Measurements from ENCODE around the gene RNF149. TPM values are rescaled to one million over a fixed set of nuclear protein-coding genes. Genes with fewer than 3 reads are reported as not detected.
"Not testable (repeated sequence)": the region's sequence is repeated elsewhere in the genome, so short reads cannot be mapped to it uniquely, and the experiment has no call there.

Gene RNF149
- total RNA-seq, 2 donors from 2014 or later = 56.9 to 57.0 TPM

- ATAC-seq (peak; percentile 39), DNase-seq (no peak)
- intact Hi-C loops (cut with DNase I, micrococcal nuclease) = no loop called here
Measured at GRCh38 chr2:101267671-101268656, 40.5 kb downstream of the RNF149 start.

- intact Hi-C loops (cut with DNase I, micrococcal nuclease) = no loop called here
- ATAC-seq = peak; percentile 93
- DNase-seq = peak; percentile 76 to 89
Measured at GRCh38 chr2:101265893-101266499, 42.5 kb downstream of the RNF149 start.

GRCh38 chr2:101264360-101264939 lies 44.1 kb downstream of the RNF149 start:
- no peak for ATAC-seq
- DNase-seq = no peak
- intact Hi-C loops (cut with DNase I, micrococcal nuclease) = no loop called here

GRCh38 chr2:101263377-101263800 lies 45.1 kb downstream of the RNF149 start:
- ATAC-seq = peak; percentile 26
- intact Hi-C loops (cut with DNase I, micrococcal nuclease) = no loop called here
- DNase-seq = no peak

- ATAC-seq (no peak), DNase-seq (no peak)
- intact Hi-C loops (cut with DNase I, micrococcal nuclease) = no loop called here
Measured at GRCh38 chr2:101262142-101262541, 46.4 kb downstream of the RNF149 start.

GRCh38 chr2:101258804-101259203 lies 49.7 kb downstream of the RNF149 start:
- no peak for DNase-seq
- no peak for ATAC-seq
- intact Hi-C loops (cut with DNase I, micrococcal nuclease) = no loop called here

- DNase-seq (no peak), ATAC-seq (no peak)
- intact Hi-C loops (cut with DNase I, micrococcal nuclease) = no loop called here
Measured at GRCh38 chr2:101256316-101256715, 52.2 kb downstream of the RNF149 start.

- ATAC-seq (no peak), DNase-seq (no peak)
- intact Hi-C loops (cut with DNase I, micrococcal nuclease) = no loop called here
Measured at GRCh38 chr2:101255501-101255900, 53.0 kb downstream of the RNF149 start.

- no peak for DNase-seq
- no peak for ATAC-seq
- intact Hi-C loops (cut with DNase I, micrococcal nuclease) = no loop called here
Measured at GRCh38 chr2:101253703-101254450, 54.6 kb downstream of the RNF149 start.

GRCh38 chr2:101253013-101253702 lies 55.3 kb downstream of the RNF149 start:
- DNase-seq (peak; percentile 69 to 81), ATAC-seq (peak; percentile 68)
- intact Hi-C loops (cut with DNase I, micrococcal nuclease) = no loop called here

- intact Hi-C loops (cut with DNase I, micrococcal nuclease) = no loop called here
- DNase-seq (peak; percentile 99 to 100), ATAC-seq (peak; percentile 81)
Measured at GRCh38 chr2:101252408-101253012, 56.0 kb downstream of the RNF149 start, which contains the start of gene CNOT11. CNOT11 (plus strand) TSS chr2:101252886; CDS start chr2:101252965, 79 bp downstream.

- peak; percentile 58 to 61 for DNase-seq
- intact Hi-C loops (cut with DNase I, micrococcal nuclease) = no loop called here
- ATAC-seq = peak; percentile 63
Measured at GRCh38 chr2:101251844-101252407, 56.6 kb downstream of the RNF149 start.

- DNase-seq = peak; percentile 37 to 53
- ATAC-seq; intact Hi-C loops (cut with DNase I, micrococcal nuclease): not testable (repeated sequence)
Measured at GRCh38 chr2:101251246-101251781, 57.2 kb downstream of the RNF149 start.

- ATAC-seq (no peak), DNase-seq (no peak)
- intact Hi-C loops (cut with DNase I, micrococcal nuclease) = no loop called here
Measured at GRCh38 chr2:101249826-101250225, 58.7 kb downstream of the RNF149 start.

GRCh38 chr2:101248756-101249155 lies 59.7 kb downstream of the RNF149 start:
- DNase-seq; intact Hi-C loops (cut with DNase I, micrococcal nuclease); ATAC-seq: not testable (repeated sequence)

GRCh38 chr2:101245468-101245867 lies 63.0 kb downstream of the RNF149 start:
- DNase-seq; intact Hi-C loops (cut with DNase I, micrococcal nuclease): not testable (repeated sequence)
- peak; percentile 17 for ATAC-seq

- DNase-seq; intact Hi-C loops (cut with DNase I, micrococcal nuclease): not testable (repeated sequence)
- ATAC-seq = peak; percentile 71
Measured at GRCh38 chr2:101244899-101245298, 63.6 kb downstream of the RNF149 start.

All from left colon (tissue), 2 donors.